Adrenal gland (tissue), 12 donors: ENCODE measurements around the gene GPHB5. TPM values are rescaled to one million over a fixed set of nuclear protein-coding genes. Genes with fewer than 3 reads are reported as not detected.
"Not testable (repeated sequence)": the region's sequence is repeated elsewhere in the genome, so short reads cannot be mapped to it uniquely, and the experiment has no call there.

Source experiments
- DNase-seq, 7 donors: peaks; one replicate each; pipeline ENCODE4 v3.0.0-alpha.2; 2019 to 2020
- H3K27ac ChIP-seq, 5 donors: fragments of 200-600 bp; sonication (generic) in 4 of 5; 1 replicate in 3 of 5; 2 replicates in 2 of 5; pipeline versions ENCODE4 v1.5.1 to v1.8.0; 2016 to 2020; ENCODE audit warnings: mild to moderate bottlenecking in 1 of 5
- H3K27me3 ChIP-seq: fragments of 200-600 bp; 2 replicates; pipeline ENCODE4 v1.8.0; 2021
- H3K36me3 ChIP-seq, 2 donors: fragments of 200-600 bp; replicated peaks in 1 of 2; 1 replicate in 1 of 2; 2 replicates in 1 of 2; pipeline versions ENCODE4 v1.5.1 to v1.8.0; 2018 to 2022
- H3K4me1 ChIP-seq, 2 donors: fragments of 200-600 bp; replicated peaks in 1 of 2; 1 replicate in 1 of 2; 2 replicates in 1 of 2; pipeline versions ENCODE4 v1.5.1 to v1.8.0; 2018 to 2021
- H3K4me3 ChIP-seq, 4 donors: fragments of 200-600 bp; sonication (generic) in 3 of 4; one replicate each; pipeline ENCODE4 v1.5.1; 2016 to 2018
- H3K9me3 ChIP-seq, 3 donors: fragments of 200-600 bp; sonication (generic) in 1 of 3; replicated peaks in 1 of 3; 1 replicate in 2 of 3; 2 replicates in 1 of 3; pipeline versions ENCODE4 v1.5.1 to v1.8.0; 2016 to 2021
- CTCF ChIP-seq, 6 experiments: fragments of 450-650 bp in 4 of 6; fragments of 200-600 bp in 2 of 6; sonication (generic) in 1 of 6; IDR thresholded peaks; 1 replicate in 5 of 6; 2 replicates in 1 of 6; pipeline versions ENCODE4 v1.5.1 to v1.8.0; 2016 to 2021; ENCODE audit warnings: antibody characterized with exemption in 6 of 6, mild to moderate bottlenecking in 2 of 6, moderate library complexity in 1 of 6
- POLR2A ChIP-seq, 2 donors: fragments of 450-650 bp; IDR thresholded peaks; one replicate each; pipeline ENCODE4 v1.6.1; 2017; ENCODE audit warnings: antibody characterized with exemption in 2 of 2, mild to moderate bottlenecking in 2 of 2, moderate library complexity in 1 of 2
- WGBS, 4 donors: extraction: QIAGEN DNeasy Blood & Tissue Kit in 2 of 4; methylation state at CpG; one replicate each; pipeline versions ENCODE4 v1.1.5 to v1.1.7; 2013 to 2017; 5-methylcytosine and 5-hydroxymethylcytosine counted together
- intact Hi-C, 2 donors: fragments of 100-400 bp; cut with DNase I; formaldehyde crosslinking; loops; one replicate each; pipeline versions ENCODE4 v1.14.1 to v1.15.0; 2022 to 2023
- polyA plus RNA-seq, 3 donors: library from polyadenylated mRNA; stranded (reverse); fragments of 200-250 nt in 2 of 3; fragments of 350-450 nt in 1 of 3; fragmentation: Illumina TruSeq in 1 of 3; extraction: RNeasy Lipid Tissue Mini Kit (QIAGEN cat#74804) in 1 of 3; gene quantifications; one replicate each; pipeline ENCODE4 v1.2.3, GENCODE V29; 2013 to 2014
- total RNA-seq, 9 donors: library from RNA; depleted of rRNA in 4 of 9; stranded (reverse); fragments of >200 nt in 4 of 9; fragments of 120-200 nt in 1 of 9; fragmentation: NEBNext Ultra II Directional in 1 of 9; extraction: Animal tissue kit (Norgen Biotek cat#: 25700) in 1 of 9; gene quantifications; one replicate each; pipeline versions ENCODE4 v1.1.0 to v1.2.4, GENCODE V29; 2013 to 2023
- donor health status: healthy with polysubstance abuse.
- donor health status: Bipolar disorder and iron deficiency.
- donor health status: DM: yes; HTN: yes; CAD: no.
- donor health status: DM: no; HTN: no; CAD: no.
- donor health status: DM: no; HTN: no; CAD: no.
- donor health status: DM: yes; HTN: yes; CAD: no.

The GPHB5 gene
- total and polyA plus RNA-seq, 12 donors: not detected

GRCh38 chr14:63286071-63286470 lies 32.7 kb downstream of the GPHB5 start:
- no peaks in the 10 kb centered on the region for H3K4me1 ChIP-seq
- 73 to 89% (median 81%) methylated on average over 2 of the region's 2 CpGs for WGBS, 4 donors
- intact Hi-C loops: loop anchor here in 1 of 2 donors (10.0 kb wide), 1 partner anchor 1111 kb away; no protein-coding TSS in a partner anchor
- H3K9me3 ChIP-seq: no peaks in the 10 kb centered on the region
- H3K27me3 ChIP-seq: no peaks in the 10 kb centered on the region
- no peaks in the 10 kb centered on the region for H3K36me3 ChIP-seq
- DNase-seq: no peak
- no peak overlapping the region for H3K27ac ChIP-seq
- H3K4me3 ChIP-seq: no peak overlapping the region
- TF ChIP-seq POLR2A (IDR thresholded peaks at IDR 0.05): no peak
- no peak for TF ChIP-seq CTCF (IDR thresholded peaks at IDR 0.05)

GRCh38 chr14:63283884-63284248 lies 34.9 kb downstream of the GPHB5 start:
- Histone ChIP-seq H3K27me3 (no peaks in the 10 kb centered on the region), H3K4me1 (no peaks in the 10 kb centered on the region), H3K36me3 (no peaks in the 10 kb centered on the region), H3K9me3 (no peaks in the 10 kb centered on the region), H3K27ac (no peak overlapping the region), H3K4me3 (no peak overlapping the region)
- 76 to 83% (median 79%) methylated on average over 7 of the region's 7 CpGs for WGBS, 4 donors
- intact Hi-C loops: loop anchor here in 1 of 2 donors (10.0 kb wide), 1 partner anchor 1109 kb away; no protein-coding TSS in a partner anchor
- no peak for TF ChIP-seq CTCF (IDR thresholded peaks at IDR 0.05)
- no peak for TF ChIP-seq POLR2A (IDR thresholded peaks at IDR 0.05)
- no peak for DNase-seq

DNA sequence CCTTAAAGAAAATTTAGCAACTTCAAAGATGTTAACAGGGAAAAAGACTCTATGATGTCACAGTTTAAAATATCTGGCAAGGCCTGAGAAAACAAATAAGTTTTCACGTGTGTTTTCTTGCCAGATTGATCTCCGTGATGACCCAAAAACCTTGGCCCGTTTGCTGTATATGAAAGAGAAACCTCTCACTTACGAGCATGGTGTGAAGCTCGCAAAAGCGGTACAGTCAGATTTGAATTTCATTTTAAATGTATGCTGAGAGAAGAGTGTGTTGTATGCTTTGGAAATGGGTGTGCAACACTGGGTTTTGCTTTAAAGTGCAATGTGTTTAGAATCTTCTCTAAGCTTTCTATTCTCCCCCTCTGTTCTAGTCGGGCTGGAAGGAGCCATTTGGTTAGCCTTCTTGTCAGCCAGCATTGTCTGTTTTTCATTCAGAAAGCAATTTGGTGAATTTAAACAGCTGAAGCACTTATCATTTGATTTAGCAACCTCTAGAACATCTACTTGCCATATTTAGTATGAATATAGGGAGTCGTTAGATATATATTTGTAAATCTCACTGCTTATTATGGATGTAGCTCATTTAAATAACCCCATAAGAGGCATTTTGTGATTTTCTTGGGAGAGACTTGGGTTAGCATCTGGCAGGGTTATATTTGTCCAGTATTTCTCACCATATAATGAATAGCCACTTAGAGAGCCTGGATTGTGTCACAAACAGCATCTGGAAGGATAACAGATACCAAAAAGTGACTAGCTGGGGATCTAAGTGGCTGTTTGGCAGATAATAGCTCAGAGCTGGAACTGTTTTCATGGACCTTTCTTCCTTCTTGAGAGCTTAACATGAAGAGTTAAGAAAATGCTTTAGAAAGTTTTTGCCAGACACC lies 35.5 kb downstream of the GPHB5 start:
- no peak for TF ChIP-seq CTCF (IDR thresholded peaks at IDR 0.05)
- TF ChIP-seq POLR2A (IDR thresholded peaks at IDR 0.05): no peak
- no peaks in the 10 kb centered on the region for H3K4me1 ChIP-seq
- H3K27me3 ChIP-seq: no peaks in the 10 kb centered on the region
- no peak overlapping the region for H3K4me3 ChIP-seq
- H3K36me3 ChIP-seq: no peaks in the 10 kb centered on the region
- WGBS, 4 donors: 62 to 73% (median 65%) methylated on average over 8 of the region's 8 CpGs
- H3K27ac ChIP-seq: no peak overlapping the region
- DNase-seq: no peak
- intact Hi-C loops: loop anchor here in 1 of 2 donors (10.0 kb wide), 1 partner anchor 1108 kb away; no protein-coding TSS in a partner anchor
- H3K9me3 ChIP-seq: no peaks in the 10 kb centered on the region

- H3K27ac ChIP-seq, H3K9me3 ChIP-seq, DNase-seq, H3K4me1 ChIP-seq, H3K36me3 ChIP-seq, H3K27me3 ChIP-seq, H3K4me3 ChIP-seq: not testable (repeated sequence)
- WGBS, 4 donors: 81 to 88% (median 85%) methylated on average over 4 of the region's 4 CpGs
- intact Hi-C loops: loop anchor here (5.0 to 10.0 kb wide), 3 partner anchors 105 to 1118 kb away; no protein-coding TSS in a partner anchor
These were observed 38.8 kb downstream of the GPHB5 start for GRCh38 chr14:63279933-63280332.
